WTC11 (cell line): ENCODE results near the gene DYRK1A. TPM values are rescaled to one million over a fixed set of nuclear protein-coding genes. Genes with fewer than 3 reads are reported as not detected.

Source experiments
- ATAC-seq: fragments of 200-7000 bp; cut with Tn5 transposase; 2 replicates; pipeline ENCODE4 v1.10.0; 2021; ENCODE audit warnings: mild to moderate bottlenecking, moderate library complexity
- CTCF ChIA-PET: fragments of 300-600 bp; sonication (Branson Sonifier 250); formaldehyde crosslinking; loops from one replicate; lab custom pipeline; 2021; ENCODE audit warnings: antibody characterized with exemption; lab: Charles Lee
- POLR2A ChIA-PET: fragments of 350-600 bp; sonication (Branson Sonifier 250); formaldehyde crosslinking; loops from one replicate; lab custom pipeline; 2021; ENCODE audit warnings: antibody characterized with exemption; lab: Charles Lee
- DNase-seq: peaks from one replicate; pipeline ENCODE4 v3.0.0; 2021; ENCODE audit warnings: low spot score
- H3K27ac Mint-ChIP-seq: 2 replicates; pipeline ENCODE4 v1.8.0; 2021; ENCODE audit warnings: mixed read lengths
- H3K27me3 Mint-ChIP-seq: 2 replicates; pipeline ENCODE4 v1.8.0; 2021; ENCODE audit warnings: low read depth, mild to moderate bottlenecking, moderate library complexity, mixed read lengths
- H3K36me3 Mint-ChIP-seq: 2 replicates; pipeline ENCODE4 v1.8.0; 2021; ENCODE audit warnings: mixed read lengths
- H3K4me1 Mint-ChIP-seq: 2 replicates; pipeline ENCODE4 v1.8.0; 2022; ENCODE audit warnings: mixed read lengths
- H3K4me3 Mint-ChIP-seq: 2 replicates; pipeline ENCODE4 v1.8.0; 2021; ENCODE audit warnings: mild to moderate bottlenecking, moderate library complexity, mixed read lengths
- H3K9me3 Mint-ChIP-seq: 2 replicates; pipeline ENCODE4 v1.8.0; 2021; ENCODE audit warnings: mixed read lengths
- AFF4 ChIP-seq: sonication (generic); formaldehyde crosslinking; IDR thresholded peaks from 2 replicates; pipeline ENCODE4 v1.8.1; 2023; ENCODE audit warnings: mild to moderate bottlenecking, missing genetic modification reagents, borderline replicate concordance
- ATF1 ChIP-seq: sonication (generic); formaldehyde crosslinking; IDR thresholded peaks from 2 replicates; pipeline ENCODE4 v1.8.1; 2023; ENCODE audit warnings: mild to moderate bottlenecking, moderate library complexity, missing genetic modification reagents
- ATF2 ChIP-seq: sonication (generic); formaldehyde crosslinking; IDR thresholded peaks from 2 replicates; pipeline ENCODE4 v1.8.1; 2022; ENCODE audit warnings: low read depth, missing genetic modification reagents, borderline replicate concordance
- ERG ChIP-seq: fragments of 250-450 bp; sonication (Bioruptor Pico); IDR thresholded peaks from 2 replicates; pipeline ENCODE4 v1.8.0; 2021; ENCODE audit warnings: mild to moderate bottlenecking
- FOXJ3 ChIP-seq: sonication (generic); formaldehyde crosslinking; IDR thresholded peaks from 2 replicates; pipeline ENCODE4 v1.9.0; 2021; ENCODE audit warnings: missing genetic modification reagents, mild to moderate bottlenecking, borderline replicate concordance
- FOXP4 ChIP-seq: sonication (generic); formaldehyde crosslinking; IDR thresholded peaks from 2 replicates; pipeline ENCODE4 v1.8.0; 2022; ENCODE audit warnings: mild to moderate bottlenecking, missing genetic modification reagents
- GRHL2 ChIP-seq: fragments of 250-450 bp; sonication (Bioruptor Pico); IDR thresholded peaks from 2 replicates; pipeline ENCODE4 v1.8.0; 2022; ENCODE audit warnings: mild to moderate bottlenecking, moderate library complexity; ENCODE audit not compliant: insufficient replicate concordance, severe bottlenecking
- GTF2I ChIP-seq: fragments of 250-450 bp; sonication (Bioruptor Pico); conservative IDR thresholded peaks from 2 replicates; pipeline ENCODE4 v1.4.0; 2021; ENCODE audit warnings: mild to moderate bottlenecking
- HMGA2 ChIP-seq: fragments of 250-450 bp; sonication (Bioruptor Pico); IDR thresholded peaks from 2 replicates; pipeline ENCODE4 v1.4.0; 2021; ENCODE audit warnings: mild to moderate bottlenecking, moderate library complexity
- IRF2 ChIP-seq: sonication (generic); formaldehyde crosslinking; IDR thresholded peaks from 2 replicates; pipeline ENCODE4 v1.8.0; 2022; ENCODE audit warnings: low read depth, missing genetic modification reagents, borderline replicate concordance
- KAT7 ChIP-seq: sonication (generic); formaldehyde crosslinking; IDR thresholded peaks from 2 replicates; pipeline ENCODE4 v1.8.1; 2023; ENCODE audit warnings: missing genetic modification reagents, mild to moderate bottlenecking, borderline replicate concordance
- PRRX2 ChIP-seq: fragments of 250-450 bp; sonication (Bioruptor Pico); IDR thresholded peaks from 2 replicates; pipeline ENCODE4 v1.8.0; 2021; ENCODE audit warnings: mild to moderate bottlenecking
- TEAD4 ChIP-seq: sonication (generic); formaldehyde crosslinking; IDR thresholded peaks from 2 replicates; pipeline ENCODE4 v1.8.0; 2022; ENCODE audit warnings: mild to moderate bottlenecking, missing genetic modification reagents
- USF2 ChIP-seq: sonication (generic); formaldehyde crosslinking; IDR thresholded peaks from 2 replicates; pipeline ENCODE4 v1.8.1; 2023; ENCODE audit warnings: mild to moderate bottlenecking, missing genetic modification reagents, moderate library complexity
- ZBTB21 ChIP-seq: sonication (generic); formaldehyde crosslinking; IDR thresholded peaks from 2 replicates; pipeline ENCODE4 v1.8.1; 2023; ENCODE audit warnings: mild to moderate bottlenecking, missing genetic modification reagents, borderline replicate concordance
- ZBTB43 ChIP-seq: sonication (generic); formaldehyde crosslinking; IDR thresholded peaks from 2 replicates; pipeline ENCODE4 v1.8.1; 2023; ENCODE audit warnings: mild to moderate bottlenecking, missing genetic modification reagents
- ZNF263 ChIP-seq: sonication (generic); formaldehyde crosslinking; IDR thresholded peaks from 2 replicates; pipeline ENCODE4 v1.8.1; 2022; ENCODE audit warnings: low read depth, mild to moderate bottlenecking, moderate library complexity, missing genetic modification reagents
- ZNF317 ChIP-seq: sonication (generic); formaldehyde crosslinking; IDR thresholded peaks from 2 replicates; pipeline ENCODE4 v1.8.1; 2023; ENCODE audit warnings: low read depth, mild to moderate bottlenecking, moderate library complexity, missing genetic modification reagents, borderline replicate concordance
- ZNF425 ChIP-seq: fragments of 250-450 bp; sonication (Bioruptor Pico); conservative IDR thresholded peaks from 2 replicates; pipeline ENCODE4 v1.9.0; 2021; ENCODE audit warnings: mild to moderate bottlenecking
- ZNF512 ChIP-seq: sonication (generic); formaldehyde crosslinking; IDR thresholded peaks from 2 replicates; pipeline ENCODE4 v1.8.1; 2022; ENCODE audit warnings: missing genetic modification reagents, borderline replicate concordance
- total RNA-seq: library from RNA; stranded (reverse); gene quantifications from 3 replicates; pipeline ENCODE4 v1.2.3, GENCODE V29; 2021

DYRK1A gene
- total RNA-seq, 1 experiment from 2014 or later, result 56.5 TPM

GRCh38 chr21:37535672-37536071, 169.1 kb downstream of the DYRK1A start:
- no peak overlapping the region for H3K27ac Mint-ChIP-seq
- POLR2A ChIA-PET, result no interaction called here

More at GRCh38 chr21:37535672-37536071, 169.1 kb downstream of the DYRK1A start:
- peaks cover 10% of the 10 kb centered on the region for H3K4me1 Mint-ChIP-seq
- H3K36me3 Mint-ChIP-seq, result peaks cover 20% of the 10 kb centered on the region
- DNase-seq (no peak), ATAC-seq (no peak)
- H3K9me3 Mint-ChIP-seq, result peaks cover 31% of the 10 kb centered on the region
- TF ChIP-seq ATF1, result no peak
- no peak for TF ChIP-seq GRHL2 (CRISPR knock-in tag)
- no peak for TF ChIP-seq ZNF425 (CRISPR knock-in tag)
- no peak for TF ChIP-seq USF2 (CRISPR knock-in tag)
- TF ChIP-seq AFF4 (CRISPR knock-in tag), result no peak
- no peak for TF ChIP-seq ERG (CRISPR knock-in tag)
- TF ChIP-seq IRF2, result no peak
- no peak for TF ChIP-seq ZNF317 (CRISPR knock-in tag)
- TF ChIP-seq ZBTB21, result no peak
- TF ChIP-seq ZBTB43 (CRISPR knock-in tag), result no peak
- no peak for TF ChIP-seq TEAD4 (CRISPR knock-in tag)
- no peak for TF ChIP-seq HMGA2 (CRISPR knock-in tag)
- TF ChIP-seq PRRX2 (CRISPR knock-in tag), result no peak
- no peak for TF ChIP-seq KAT7 (CRISPR knock-in tag)
- no peak for TF ChIP-seq ZNF263 (CRISPR knock-in tag)
- no peak for TF ChIP-seq FOXJ3 (CRISPR knock-in tag)
- no peak for TF ChIP-seq FOXP4
- TF ChIP-seq ZNF512, result no peak
- no peak for TF ChIP-seq GTF2I
- no peak for TF ChIP-seq ATF2 (CRISPR knock-in tag)
- CTCF ChIA-PET, result no interaction called here
- H3K4me3 Mint-ChIP-seq, result no peak overlapping the region
- peaks cover 4% of the 10 kb centered on the region; the same call in 1 of the 2 replicates for H3K27me3 Mint-ChIP-seq
